A549 (cell line): ENCODE results near the gene SSC5D. TPM values are rescaled to one million over a fixed set of nuclear protein-coding genes. Genes with fewer than 3 reads are reported as not detected.

Experiments
- ATAC-seq, 2 experiments: fragments of 200-7000 bp in 1 of 2; fragments of >200 bp in 1 of 2; cut with Nextera tagmentation in 1 of 2; cut with Tn5 transposase in 1 of 2; 3 replicates each; pipeline versions ENCODE4 v1.8.0 to v1.9.1; 2018 to 2020; ENCODE audit warnings: mild to moderate bottlenecking in 1 of 2, moderate library complexity in 1 of 2
- CTCF ChIA-PET: fragments of 300-600 bp; sonication (Branson Sonifier 250); formaldehyde crosslinking; extraction: SDS; loops from one replicate; lab custom pipeline; 2021; ENCODE audit warnings: antibody characterized with exemption, inconsistent platforms; lab: Yijun Ruan, JAX
- POLR2A ChIA-PET: fragments of 350-600 bp; formaldehyde crosslinking; extraction: SDS; loops from one replicate; lab custom pipeline; 2021; ENCODE audit warnings: antibody characterized with exemption, inconsistent platforms; lab: Yijun Ruan, JAX
- DNase-seq, 2 experiments: peaks; one replicate each; pipeline versions ENCODE4 v3.0.0 to v3.0.0-alpha.2; 2011 to 2016; ENCODE audit warnings: low read depth in 1 of 2, low spot score in 1 of 2
- FAIRE-seq: peaks from 2 replicates; lab custom pipeline; 2011; peaks lifted over from hg19 to GRCh38; lab: Jason Lieb, UNC
- H3K27ac ChIP-seq, 2 experiments: fragments of >200 bp; sonication (Bioruptor Twin); formaldehyde crosslinking; 3 replicates each; pipeline ENCODE4 v1.5.1; 2016 to 2017
- H3K4me1 ChIP-seq: fragments of >200 bp; sonication (Bioruptor Twin); formaldehyde crosslinking; 3 replicates; pipeline ENCODE4 v1.6.1; 2016
- H3K4me2 ChIP-seq: fragments of >200 bp; sonication (Bioruptor Twin); formaldehyde crosslinking; 3 replicates; pipeline ENCODE4 v1.6.1; 2016
- H3K4me3 ChIP-seq: fragments of >200 bp; sonication (Bioruptor Twin); formaldehyde crosslinking; 3 replicates; pipeline ENCODE4 v1.5.1; 2016
- H3K9me3 ChIP-seq: fragments of >200 bp; sonication (Bioruptor Twin); formaldehyde crosslinking; 3 replicates; pipeline ENCODE4 v1.6.1; 2016
- ATOH8 ChIP-seq: fragments of 250-450 bp; sonication (Bioruptor Pico); IDR thresholded peaks from 2 replicates; pipeline ENCODE4 v1.5.0; 2020; ENCODE audit warnings: low read depth, mild to moderate bottlenecking, moderate library complexity
- BCL3 ChIP-seq: fragments of >200 bp; sonication (Bioruptor Twin); formaldehyde crosslinking; IDR thresholded peaks from 3 replicates; pipeline ENCODE4 v1.6.1; 2016
- CBX2 ChIP-seq: fragments of 200-600 bp; sonication (generic); IDR thresholded peaks from 2 replicates; pipeline ENCODE4 v1.6.1; 2016; ENCODE audit warnings: low read depth, mild to moderate bottlenecking, borderline replicate concordance
- CHD4 ChIP-seq: fragments of 200-600 bp; sonication (generic); IDR thresholded peaks from 2 replicates; pipeline ENCODE4 v1.6.1; 2016; ENCODE audit warnings: antibody characterized with exemption, mild to moderate bottlenecking, borderline replicate concordance
- CTCF ChIP-seq: fragments of >200 bp; sonication (Bioruptor Twin); formaldehyde crosslinking; IDR thresholded peaks from 3 replicates; pipeline ENCODE4 v1.5.1; 2016
- E2F6 ChIP-seq: IDR thresholded peaks from 2 replicates; pipeline ENCODE4 v1.6.1; 2012; ENCODE audit warnings: low read depth, borderline replicate concordance
- EHF ChIP-seq: fragments of 250-450 bp; sonication (Bioruptor Pico); IDR thresholded peaks from 2 replicates; pipeline ENCODE4 v1.5.0; 2020; ENCODE audit warnings: mild to moderate bottlenecking
- FOSB ChIP-seq: fragments of 250-450 bp; sonication (Bioruptor Pico); IDR thresholded peaks from 2 replicates; pipeline ENCODE4 v1.5.0; 2020; ENCODE audit warnings: mild to moderate bottlenecking, moderate library complexity
- GATA3 ChIP-seq: IDR thresholded peaks from 2 replicates; pipeline ENCODE4 v1.6.1; 2012; ENCODE audit warnings: borderline replicate concordance
- HDAC2 ChIP-seq: fragments of 200-600 bp; sonication (generic); IDR thresholded peaks from 2 replicates; pipeline ENCODE4 v1.6.1; 2016
- HMGXB4 ChIP-seq: fragments of 250-450 bp; sonication (Bioruptor Pico); IDR thresholded peaks from 2 replicates; pipeline ENCODE4 v1.5.0; 2021; ENCODE audit warnings: mild to moderate bottlenecking, moderate library complexity, borderline replicate concordance
- JUN ChIP-seq, 2 experiments: fragments of >200 bp; sonication (Bioruptor Twin); formaldehyde crosslinking; IDR thresholded peaks; 2 replicates in 1 of 2; 3 replicates in 1 of 2; pipeline ENCODE4 v1.6.1; 2016 to 2017
- MAX ChIP-seq: IDR thresholded peaks from 2 replicates; pipeline ENCODE4 v1.6.1; 2012
- MYC ChIP-seq: IDR thresholded peaks from 2 replicates; pipeline ENCODE4 v1.6.1; 2012; ENCODE audit warnings: mild to moderate bottlenecking, inconsistent platforms, low read length, improper control_type of control experiment, borderline replicate concordance
- NPAS2 ChIP-seq: fragments of 250-450 bp; sonication (Bioruptor Pico); IDR thresholded peaks from 2 replicates; pipeline ENCODE4 v1.8.0; 2022; ENCODE audit warnings: mild to moderate bottlenecking, moderate library complexity, borderline replicate concordance
- POLR2A ChIP-seq: IDR thresholded peaks from 2 replicates; pipeline ENCODE4 v1.6.1; 2012; ENCODE audit warnings: mild to moderate bottlenecking, low read length
- RCOR1 ChIP-seq: fragments of 150-350 bp; IDR thresholded peaks from 2 replicates; pipeline ENCODE4 v1.6.1; 2014; ENCODE audit warnings: antibody characterized with exemption, low read length, low read depth
- RNF2 ChIP-seq: fragments of 200-600 bp; sonication (generic); IDR thresholded peaks from 2 replicates; pipeline ENCODE4 v1.6.1; 2016; ENCODE audit warnings: low read depth, mild to moderate bottlenecking, antibody characterized with exemption, moderate library complexity, borderline replicate concordance
- TFCP2L1 ChIP-seq: fragments of 250-450 bp; sonication (Bioruptor Pico); IDR thresholded peaks from 2 replicates; pipeline ENCODE4 v1.5.0; 2021; ENCODE audit warnings: mild to moderate bottlenecking
- ZFP36 ChIP-seq: fragments of 450-650 bp; IDR thresholded peaks from 2 replicates; pipeline ENCODE4 v1.6.1; 2014; ENCODE audit warnings: borderline replicate concordance; ENCODE audit not compliant: partially characterized antibody
- WGBS: methylation state at CpG from one replicate; pipeline ENCODE4 v1.1.6; 2017; ENCODE audit errors: missing lambda C conversion rate; 5-methylcytosine and 5-hydroxymethylcytosine counted together
- polyA plus RNA-seq, 4 experiments: library from polyadenylated mRNA; depleted of rRNA in 3 of 4; stranded (reverse); fragments of >200 nt; fragmentation: RNase III in 1 of 4; extraction: RNeasy Plus Mini Kit Qiagen cat#74134 plus additional on column Dnase treatment in 1 of 4; gene quantifications; 2 replicates in 3 of 4; 3 replicates in 1 of 4; pipeline ENCODE4 v1.2.3, GENCODE V29; 2011 to 2017

SSC5D gene
- polyA plus RNA-seq, 2 of the 4 experiments (the other 2 are of a cell fraction), result 0.22 to 1.5 TPM

GRCh38 chr19:55465460-55466240, 22.6 kb upstream of the SSC5D start:
- ChIA-PET POLR2A (interaction anchor here (2.7 kb wide), 1 partner anchor 11 kb away, joined by 17 read pairs; the partner anchor contains the start of gene ZNF628), CTCF (interaction anchor here (0.9 to 6.9 kb wide), 13 partner anchors 11 to 325 kb away, joined by 3 to 194 read pairs (median 31); partner anchors contain the start of genes NAT14, SSC5D, ZNF628 and ZNF865)
- H3K4me2 ChIP-seq, result no peak overlapping the region
- FAIRE-seq (no peak), ATAC-seq (no peak), DNase-seq (no peak)
- WGBS, result 70% methylated on average over 11 of the region's 11 CpGs
- H3K4me3 ChIP-seq, result no peak overlapping the region
- H3K27ac ChIP-seq, result no peak overlapping the region
- H3K4me1 ChIP-seq, result peaks cover 12% of the 10 kb centered on the region; the same call in 2 of the 3 replicates
- H3K9me3 ChIP-seq, result no peaks in the 10 kb centered on the region
- no peak for TF ChIP-seq HMGXB4
- TF ChIP-seq RCOR1, result no peak
- TF ChIP-seq CTCF, result no peak
- no peak for TF ChIP-seq MAX
- TF ChIP-seq JUN (IDR thresholded peaks at IDR 0.05), result no peak
- no peak for TF ChIP-seq TFCP2L1 (CRISPR knock-in tag)
- no peak for TF ChIP-seq EHF (CRISPR knock-in tag)
- no peak for TF ChIP-seq RNF2
- no peak for TF ChIP-seq ATOH8 (CRISPR knock-in tag)
- TF ChIP-seq MYC, result no peak
- no peak for TF ChIP-seq CBX2
- no peak for TF ChIP-seq FOSB (CRISPR knock-in tag)
- TF ChIP-seq ZFP36, result no peak

GRCh38 chr19:55466241-55466614, 22.0 kb upstream of the SSC5D start:
- H3K27ac ChIP-seq, result no peak overlapping the region
- no peak for DNase-seq
- CTCF ChIA-PET, result interaction anchor here (0.9 to 6.9 kb wide), 21 partner anchors 11 to 325 kb away, joined by 3 to 194 read pairs (median 22); partner anchors contain the start of genes NAT14, SSC5D, TMEM238 and ZNF628
- H3K4me1 ChIP-seq, result peaks cover 8% of the 10 kb centered on the region; the same call in 2 of the 3 replicates
- no peak overlapping the region for H3K4me2 ChIP-seq
- POLR2A ChIA-PET, result interaction anchor here (1.5 to 2.7 kb wide), 2 partner anchors 10 to 133 kb away, joined by 3 to 17 read pairs; partner anchors contain the start of genes FIZ1 and ZNF628
- no peak for ATAC-seq
- TF ChIP-seq CHD4 (no peak), BCL3 (no peak), RNF2 (no peak), CTCF (no peak), JUN (IDR thresholded peaks at IDR 0.05) (no peak), GATA3 (no peak), MAX (no peak), NPAS2 (CRISPR knock-in tag) (no peak), POLR2A (no peak), RCOR1 (no peak), E2F6 (no peak), HDAC2 (no peak)
- TF ChIP-seq, all 56 proteins: peak for 0
- Histone ChIP-seq H3K9me3 (no peaks in the 10 kb centered on the region), H3K4me3 (no peak overlapping the region)
- 85% methylated on average over 4 of the region's 4 CpGs for WGBS
- FAIRE-seq, result no peak
